NCI-H1930 (cell line): Measurements from ENCODE around the gene NEK7.
"Not testable (repeated sequence)": the region's sequence is repeated elsewhere in the genome, so short reads cannot be mapped to it uniquely, and the experiment has no call there.

Source experiments
- DNase-seq, 2 experiments: peaks; one replicate each; lab custom pipeline; 2025; lab: John Stamatoyannopoulos, UW

The NEK7 gene

GRCh38 chr1:198205016-198205684 lies 48.4 kb downstream of the NEK7 start:
- no peak for DNase-seq

- no peak for DNase-seq
Measured at GRCh38 chr1:198206292-198206691, 49.5 kb downstream of the NEK7 start.

GRCh38 chr1:198211696-198212095 lies 54.9 kb downstream of the NEK7 start:
- no peak for DNase-seq

GRCh38 chr1:198212126-198212525 lies 55.3 kb downstream of the NEK7 start:
- no peak for DNase-seq

- DNase-seq = no peak
Measured at GRCh38 chr1:198212675-198213074, 55.9 kb downstream of the NEK7 start.

- no peak for DNase-seq
Measured at GRCh38 chr1:198214924-198215323, 58.1 kb downstream of the NEK7 start.

GRCh38 chr1:198220428-198220827 lies 63.6 kb downstream of the NEK7 start:
- DNase-seq = no peak

- DNase-seq = not testable (repeated sequence)
Measured at GRCh38 chr1:198227010-198227409, 70.2 kb downstream of the NEK7 start.

- DNase-seq = not testable (repeated sequence)
Measured at GRCh38 chr1:198227454-198227853, 70.7 kb downstream of the NEK7 start.

GRCh38 chr1:198228925-198229324 lies 72.1 kb downstream of the NEK7 start:
- DNase-seq = no peak

GRCh38 chr1:198231779-198232178 lies 75.0 kb downstream of the NEK7 start:
- no peak for DNase-seq

GRCh38 chr1:198232378-198232777 lies 75.6 kb downstream of the NEK7 start:
- no peak for DNase-seq

- no peak for DNase-seq
Measured at GRCh38 chr1:198232940-198233675, 76.3 kb downstream of the NEK7 start.

- no peak for DNase-seq
Measured at GRCh38 chr1:198234520-198235251, 77.9 kb downstream of the NEK7 start.

GRCh38 chr1:198238121-198238520 lies 81.3 kb downstream of the NEK7 start:
- no peak for DNase-seq

GRCh38 chr1:198241553-198241952 lies 84.8 kb downstream of the NEK7 start:
- no peak for DNase-seq

GRCh38 chr1:198244772-198245171 lies 88.0 kb downstream of the NEK7 start:
- no peak for DNase-seq

- DNase-seq = no peak
Measured at GRCh38 chr1:198245379-198245778, 88.6 kb downstream of the NEK7 start.

GRCh38 chr1:198246337-198246736 lies 89.5 kb downstream of the NEK7 start:
- no peak for DNase-seq

- DNase-seq = no peak
Measured at GRCh38 chr1:198253259-198253658, 96.5 kb downstream of the NEK7 start.

- no peak for DNase-seq
Measured at GRCh38 chr1:198253668-198254067, 96.9 kb downstream of the NEK7 start.

GRCh38 chr1:198254521-198254920 lies 97.7 kb downstream of the NEK7 start:
- no peak for DNase-seq

GRCh38 chr1:198254948-198255347 lies 98.2 kb downstream of the NEK7 start:
- DNase-seq = no peak
